ENCODE results near the gene TMEM167B. TPM values are rescaled to one million over a fixed set of nuclear protein-coding genes. Genes with fewer than 3 reads are reported as not detected.

Gene TMEM167B
- total and polyA plus RNA-seq, 2 donors (not counting 1 experiment from before 2014, with no cell fraction given), result 12.0 to 40.9 TPM

DNA sequence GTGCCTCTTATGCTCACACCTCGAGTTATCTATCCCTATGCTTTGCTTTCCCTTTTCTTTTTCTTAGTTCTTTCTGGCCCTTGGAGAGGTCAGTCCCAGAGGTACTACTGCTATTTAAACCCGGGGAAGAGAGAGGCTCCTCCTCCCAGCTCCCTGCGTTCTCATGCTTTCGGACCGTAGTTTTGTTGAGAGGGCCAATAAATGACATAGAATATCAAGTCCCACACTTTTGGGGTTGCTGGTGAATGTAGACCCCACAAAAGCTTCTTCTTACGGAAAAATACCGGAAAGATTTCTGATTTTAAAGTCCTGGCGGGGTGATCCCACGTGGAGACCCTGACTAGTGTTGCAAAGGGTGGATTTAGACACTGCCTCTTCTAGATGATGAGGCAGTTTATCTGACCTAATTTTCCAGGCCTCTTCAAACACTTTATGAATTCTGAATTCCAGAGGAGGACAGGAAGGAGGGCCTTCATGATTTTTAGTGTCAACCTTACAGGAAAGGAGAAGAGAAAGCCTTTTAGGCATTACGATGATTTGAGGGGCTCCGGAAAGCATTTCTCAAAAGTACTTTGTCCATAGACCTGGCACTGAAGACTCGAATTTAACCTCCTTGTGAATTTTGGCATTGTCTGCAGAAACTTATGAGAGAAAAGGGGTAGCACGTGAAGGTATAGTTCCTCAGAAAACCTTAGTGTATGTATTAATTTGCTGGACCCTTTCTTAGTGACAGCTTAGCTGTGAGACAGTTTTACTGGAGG is 694 bp downstream of the TMEM167B start:
- 0% methylated on average over 2 of the region's 13 CpGs for WGBS (ENCODE audit: insufficient coverage)
- POLR2A ChIA-PET, result interaction anchor here (0.6 to 2.8 kb wide), 5 partner anchors 9 to 128 kb away, joined by 3 to 38 read pairs (median 10); partner anchors contain the start of genes CLCC1, ELAPOR1, TAF13 and WDR47
- intact Hi-C loops (cut with micrococcal nuclease), result loop anchor here (2.0 to 10.0 kb wide), 4 partner anchors 128 to 536 kb away; partner anchors contain the start of genes CLCC1, GPSM2 and STXBP3
- no peak for TF ChIP-seq EZH2 (IDR thresholded peaks at IDR 0.05; ENCODE audit: borderline replicate concordance, insufficient read depth, low read depth, low read length, poor library complexity, severe bottlenecking)
- TF ChIP-seq, protein P1, sequence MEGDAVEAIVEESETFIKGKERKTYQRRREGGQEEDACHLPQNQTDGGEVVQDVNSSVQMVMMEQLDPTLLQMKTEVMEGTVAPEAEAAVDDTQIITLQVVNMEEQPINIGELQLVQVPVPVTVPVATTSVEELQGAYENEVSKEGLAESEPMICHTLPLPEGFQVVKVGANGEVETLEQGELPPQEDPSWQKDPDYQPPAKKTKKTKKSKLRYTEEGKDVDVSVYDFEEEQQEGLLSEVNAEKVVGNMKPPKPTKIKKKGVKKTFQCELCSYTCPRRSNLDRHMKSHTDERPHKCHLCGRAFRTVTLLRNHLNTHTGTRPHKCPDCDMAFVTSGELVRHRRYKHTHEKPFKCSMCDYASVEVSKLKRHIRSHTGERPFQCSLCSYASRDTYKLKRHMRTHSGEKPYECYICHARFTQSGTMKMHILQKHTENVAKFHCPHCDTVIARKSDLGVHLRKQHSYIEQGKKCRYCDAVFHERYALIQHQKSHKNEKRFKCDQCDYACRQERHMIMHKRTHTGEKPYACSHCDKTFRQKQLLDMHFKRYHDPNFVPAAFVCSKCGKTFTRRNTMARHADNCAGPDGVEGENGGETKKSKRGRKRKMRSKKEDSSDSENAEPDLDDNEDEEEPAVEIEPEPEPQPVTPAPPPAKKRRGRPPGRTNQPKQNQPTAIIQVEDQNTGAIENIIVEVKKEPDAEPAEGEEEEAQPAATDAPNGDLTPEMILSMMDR (IDR thresholded peaks at IDR 0.05), result no peak
- H3K4me2 ChIP-seq (replicated peaks; ENCODE audit: low read depth, low read length, poor library complexity, severe bottlenecking), result peak overlapping the region; percentile 99
- peak overlapping the region; percentile 99 for H3K9ac ChIP-seq (ENCODE audit: low read length)
- Mint-ChIP-seq H3K27ac (peak overlapping the region; percentile 94), H3K9me3 (ENCODE audit: insufficient read depth) (no peaks in the 10 kb centered on the region), H3K4me3 (peak overlapping the region; percentile 92), H3K4me1 (peaks cover 33% of the 10 kb centered on the region), H3K27me3 (no peaks in the 10 kb centered on the region)
- no peaks in the 10 kb centered on the region for H3K27me3 ChIP-seq (replicated peaks in 1 of 4; ENCODE audit: control extremely low read depth in 1 of 4, control insufficient read depth in 3 of 4, insufficient read depth in 4 of 4, low read length in 3 of 4)
- H3K27ac ChIP-seq (ENCODE audit: low read length in 2 of 2), result peak overlapping the region; percentile 96 to 98
- H3K79me2 ChIP-seq (ENCODE audit: control insufficient read depth, insufficient read depth, low read length), result peaks cover 43% of the 10 kb centered on the region
- H4K20me1 ChIP-seq (ENCODE audit: control insufficient read depth, insufficient read depth, low read length, poor library complexity, severe bottlenecking), result no peaks in the 10 kb centered on the region
- H3K9me3 ChIP-seq (ENCODE audit: control extremely low read depth in 1 of 3, control insufficient read depth in 2 of 3, insufficient read depth in 1 of 3, low read length in 2 of 3), result peaks cover 0 to 17% (median 0%) of the 10 kb centered on the region in 3 donors
- CTCF ChIA-PET, result interaction anchor here (1.0 to 3.1 kb wide), 4 partner anchors 8 to 49 kb away, joined by 3 to 25 read pairs (median 8); partner anchors contain the start of genes TAF13 and WDR47
- peak overlapping the region; percentile 91 for H2AFZ ChIP-seq (ENCODE audit: insufficient read depth, low read depth, low read length, poor library complexity, severe bottlenecking)
- H3K36me3 ChIP-seq (replicated peaks in 1 of 2; ENCODE audit: control extremely low read depth in 1 of 2, control insufficient read depth in 1 of 2, extremely low read depth in 1 of 2, insufficient read depth in 2 of 2, low read length in 1 of 2), result peaks cover 0 to 19% of the 10 kb centered on the region in 2 experiments
- ATAC-seq (ENCODE audit: low read depth) (peak; percentile 37), DNase-seq (no peak)
- H3K4me3 ChIP-seq (ENCODE audit: control extremely low read depth in 1 of 5, extremely low read depth in 1 of 5, insufficient read depth in 1 of 5, low read depth in 2 of 5, low read length in 4 of 5), result peak overlapping the region; percentile 88 to 99 (median 93)
- H3K4me1 ChIP-seq (ENCODE audit: control insufficient read depth in 2 of 2, insufficient read depth in 2 of 2, low read length in 2 of 2), result peaks cover 25 to 28% of the 10 kb centered on the region in 2 donors
